ENCODE measurements around the gene CFAP100. TPM values are rescaled to one million over a fixed set of nuclear protein-coding genes. Genes with fewer than 3 reads are reported as not detected.

The CFAP100 gene
- polyA plus RNA-seq, 1 donor: 0.58 TPM

DNA sequence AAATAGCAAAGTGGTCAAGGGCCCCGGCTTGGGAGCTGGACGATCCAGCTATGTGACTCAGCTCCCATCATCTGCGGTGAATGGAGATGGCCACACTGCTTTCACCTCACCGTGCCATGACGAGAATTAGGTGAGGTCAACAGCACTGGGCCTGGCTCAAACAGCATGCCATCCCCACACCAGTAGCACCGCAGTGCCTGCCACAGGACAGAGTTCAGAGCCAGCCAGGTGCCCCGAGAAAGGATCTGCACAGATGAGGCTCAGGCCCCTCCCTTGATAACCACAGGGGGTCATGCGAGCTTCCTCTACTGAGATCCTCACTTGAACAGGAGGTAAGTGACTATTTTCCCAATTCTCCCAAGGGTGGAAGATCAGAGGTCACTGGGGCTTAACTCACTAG, 51.6 kb downstream of the CFAP100 start:
- DNase-seq: no peak

DNA sequence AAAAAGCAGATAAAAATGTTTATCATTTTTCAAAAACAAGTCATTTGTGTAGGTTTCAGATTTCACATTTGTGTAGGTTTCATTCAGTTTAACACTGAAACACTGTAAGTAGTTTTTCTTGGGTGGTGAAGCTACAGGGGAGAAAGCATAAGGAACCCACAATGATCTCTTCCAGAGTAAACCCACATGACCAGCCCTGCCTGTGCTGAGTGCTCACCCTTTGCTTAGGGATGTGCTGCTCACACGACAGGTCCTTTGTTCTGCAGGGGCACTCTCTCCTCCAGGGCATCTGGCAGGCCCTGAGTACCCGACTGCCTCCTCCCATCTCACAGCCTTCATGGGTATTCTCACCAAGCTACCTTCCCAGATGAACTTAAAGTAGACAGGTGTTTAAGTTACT, 52.1 kb downstream of the CFAP100 start:
- no peak for DNase-seq

DNA sequence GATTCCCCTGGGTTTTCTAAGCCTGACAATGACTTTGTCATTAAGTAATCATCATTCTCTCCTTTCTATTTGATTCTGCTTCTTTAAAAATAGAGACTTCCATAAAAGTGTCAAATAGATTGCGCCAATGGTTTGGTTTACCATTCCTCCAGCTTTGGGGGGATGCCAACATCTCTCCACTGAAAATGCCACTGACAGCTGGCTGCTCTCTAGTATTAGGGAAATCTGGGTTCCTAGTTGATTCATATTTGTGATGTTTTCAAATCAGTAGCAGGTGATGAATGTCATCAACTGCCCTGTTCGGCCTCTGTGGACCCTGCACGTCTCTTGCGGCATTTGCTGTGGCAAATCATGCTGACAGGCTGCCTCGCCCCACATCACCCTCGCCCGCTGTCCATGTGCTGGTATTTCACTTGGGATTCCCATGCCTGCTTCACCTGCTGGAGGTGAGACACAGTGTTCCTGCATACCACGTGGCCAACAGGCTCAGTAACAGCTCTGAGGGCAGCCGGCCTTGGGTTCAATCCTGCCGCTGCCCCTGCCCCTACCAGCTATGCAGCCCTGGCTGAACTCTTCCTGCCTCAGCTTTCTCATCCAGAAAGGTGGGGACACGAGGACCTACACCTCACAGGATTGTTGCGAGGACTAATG, 52.9 kb downstream of the CFAP100 start:
- DNase-seq: no peak

DNA sequence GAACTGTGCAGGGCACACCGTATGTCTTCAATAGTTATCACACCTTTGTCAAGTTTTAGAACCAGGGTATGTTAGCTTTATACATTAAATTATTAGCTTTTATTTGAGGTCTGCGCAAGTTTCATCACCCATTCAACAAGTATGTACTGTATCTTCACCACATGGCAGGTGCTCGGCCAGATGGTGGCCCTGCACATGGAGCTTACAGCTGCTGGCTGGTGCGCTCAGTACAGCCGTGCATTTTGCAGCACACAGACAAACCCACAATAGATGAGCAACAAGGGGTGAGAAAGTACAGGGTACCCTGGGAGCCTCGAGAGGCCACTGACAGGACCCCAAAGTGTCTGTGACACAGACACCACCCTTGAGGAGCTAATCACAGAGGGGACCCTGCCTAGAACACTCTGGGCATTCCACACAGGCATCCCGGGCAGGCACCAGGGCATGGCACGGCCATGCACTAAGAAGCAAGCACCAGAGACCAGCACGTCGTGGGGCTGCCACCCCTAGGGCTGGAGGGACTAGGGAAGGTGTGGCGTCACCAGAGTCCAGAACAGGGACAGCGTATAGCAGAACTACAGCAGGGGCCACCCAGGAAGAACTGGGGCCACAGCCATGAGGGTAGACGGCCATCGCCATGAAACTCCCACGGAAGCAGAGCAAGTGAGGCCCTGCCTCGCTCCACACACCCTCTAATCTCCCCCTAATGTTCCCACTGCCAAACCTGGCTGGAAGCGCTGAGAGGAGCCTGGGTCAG, 53.6 kb downstream of the CFAP100 start:
- no peak for DNase-seq

DNA sequence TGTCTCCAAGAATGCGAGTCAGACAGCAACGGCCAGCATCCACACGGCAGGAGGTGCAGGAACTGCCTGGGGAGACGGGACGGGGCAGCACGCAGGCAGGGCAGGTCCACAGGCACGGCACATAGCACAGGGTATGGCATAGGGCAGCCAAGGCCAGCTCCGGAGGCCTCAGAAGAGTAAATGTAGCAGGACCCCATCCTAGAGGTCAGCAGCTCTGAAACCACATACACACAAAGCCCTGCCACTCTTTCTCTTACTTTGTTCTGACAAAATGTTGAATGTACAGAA, 54.1 kb downstream of the CFAP100 start:
- no peak for DNase-seq

DNA sequence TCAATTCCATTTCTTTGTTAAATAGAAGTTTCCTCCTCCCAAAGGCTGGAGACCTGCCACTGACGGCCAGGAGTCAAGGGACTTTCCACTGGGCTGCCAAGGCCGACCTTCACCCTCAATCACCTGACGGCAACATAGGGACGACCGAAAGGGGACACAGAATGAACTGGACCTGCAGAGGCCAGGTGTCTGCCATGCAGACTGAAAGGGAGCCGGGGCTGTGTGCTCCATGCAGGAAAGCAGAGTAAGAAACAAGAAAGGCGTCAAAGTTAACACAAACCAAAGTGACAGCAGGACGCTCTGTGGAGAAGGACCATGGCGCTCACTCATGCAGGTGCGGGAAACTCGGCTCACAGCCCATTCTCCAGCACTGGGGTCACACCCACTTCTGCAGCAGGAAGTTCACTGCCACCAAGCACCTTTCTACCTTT, 54.9 kb downstream of the CFAP100 start:
- no peak for DNase-seq

DNA sequence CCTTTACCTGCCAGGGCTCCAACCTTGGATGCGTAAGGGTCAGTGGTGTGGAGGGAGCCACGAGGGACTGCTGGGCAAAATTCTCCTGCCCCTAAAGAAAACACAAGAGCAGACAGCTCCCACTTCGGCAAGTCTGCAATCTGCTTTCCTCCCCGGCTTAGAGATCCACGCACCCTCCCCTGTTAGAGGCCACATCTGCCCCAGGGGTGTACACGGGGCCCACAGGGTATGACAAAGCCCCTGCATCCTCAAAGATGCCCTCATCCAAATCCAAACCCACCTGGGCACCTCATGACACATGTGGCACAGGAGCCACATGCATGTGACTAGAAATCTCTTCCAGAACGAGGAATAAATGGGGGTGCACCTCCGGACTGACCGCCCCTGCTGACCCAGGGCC, 55.5 kb downstream of the CFAP100 start:
- DNase-seq: no peak

DNA sequence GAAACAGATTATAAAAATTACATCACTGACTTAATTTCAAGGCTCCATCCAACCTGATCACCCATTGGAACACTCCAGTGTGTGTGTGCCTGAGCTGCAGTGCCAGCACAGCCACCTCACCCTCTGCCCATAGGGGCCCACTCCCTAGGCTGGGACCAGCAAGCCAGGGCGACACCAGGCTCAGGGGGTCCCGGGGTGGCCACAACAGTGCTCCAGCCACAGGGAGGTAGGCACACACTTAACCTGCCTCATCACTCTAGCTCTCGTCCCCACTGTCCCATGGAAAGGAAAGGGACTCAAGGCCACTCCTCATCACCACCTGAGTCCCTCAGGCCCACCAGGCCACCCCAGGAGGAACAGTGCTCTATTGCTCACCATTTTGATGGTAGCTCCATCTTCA, 56.0 kb downstream of the CFAP100 start:
- no peak for DNase-seq

DNA sequence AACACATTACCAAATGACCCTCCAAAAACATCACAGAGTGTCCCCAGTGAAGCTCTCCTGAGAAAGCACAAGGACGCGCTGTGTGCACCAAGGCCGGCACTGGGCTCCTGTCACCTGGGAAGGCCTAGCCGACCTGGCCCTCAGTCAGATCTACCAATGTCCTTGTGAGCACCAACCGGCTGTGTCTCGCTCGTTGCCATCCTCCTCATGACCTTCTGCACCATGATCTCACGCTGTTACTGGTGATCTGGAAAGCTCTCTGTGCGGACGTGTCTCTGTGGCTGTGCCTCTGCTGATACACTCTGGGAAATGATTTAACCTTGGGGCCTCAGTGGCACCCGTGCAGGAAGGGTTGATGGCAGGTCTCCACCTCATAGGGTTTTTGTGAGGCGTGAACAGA, 56.8 kb downstream of the CFAP100 start:
- no peak for DNase-seq

DNA sequence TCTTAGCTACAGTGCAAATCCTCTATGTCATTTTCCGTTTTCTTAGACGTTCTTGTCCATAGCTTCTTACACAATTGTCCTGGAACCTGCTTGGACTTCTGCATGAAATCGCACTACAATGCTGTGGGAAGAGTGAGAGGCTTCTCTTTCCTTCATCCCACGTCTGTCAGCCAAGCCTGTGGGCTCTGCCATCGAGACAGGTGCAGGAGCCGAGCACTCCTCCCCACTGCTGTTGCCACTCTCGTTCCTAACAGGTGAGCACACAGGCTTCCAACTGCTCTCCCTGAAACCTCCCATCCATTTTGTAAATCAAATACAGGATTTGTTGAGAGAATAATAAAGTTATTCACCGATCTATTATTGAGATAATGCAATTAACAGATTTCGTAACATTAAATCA, 57.5 kb downstream of the CFAP100 start:
- no peak for DNase-seq

DNA sequence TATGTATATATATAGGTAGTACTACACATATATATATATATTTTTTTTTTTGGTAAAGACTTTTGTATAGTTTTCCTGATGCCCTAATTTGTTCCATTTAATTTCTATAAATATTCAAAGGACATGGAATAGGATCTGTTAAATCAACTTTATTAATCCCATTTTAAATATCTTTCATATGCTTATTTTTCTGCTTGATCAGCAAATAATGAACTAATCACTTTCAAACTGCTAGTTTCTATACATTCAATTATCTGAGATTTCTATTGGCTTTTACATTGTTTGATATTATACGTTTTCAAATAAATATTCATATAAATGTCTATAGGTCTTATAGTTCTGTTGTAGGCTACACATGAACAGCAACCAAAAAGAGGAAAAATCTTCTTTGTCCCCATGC, 59.3 kb downstream of the CFAP100 start:
- no peak for DNase-seq

DNA sequence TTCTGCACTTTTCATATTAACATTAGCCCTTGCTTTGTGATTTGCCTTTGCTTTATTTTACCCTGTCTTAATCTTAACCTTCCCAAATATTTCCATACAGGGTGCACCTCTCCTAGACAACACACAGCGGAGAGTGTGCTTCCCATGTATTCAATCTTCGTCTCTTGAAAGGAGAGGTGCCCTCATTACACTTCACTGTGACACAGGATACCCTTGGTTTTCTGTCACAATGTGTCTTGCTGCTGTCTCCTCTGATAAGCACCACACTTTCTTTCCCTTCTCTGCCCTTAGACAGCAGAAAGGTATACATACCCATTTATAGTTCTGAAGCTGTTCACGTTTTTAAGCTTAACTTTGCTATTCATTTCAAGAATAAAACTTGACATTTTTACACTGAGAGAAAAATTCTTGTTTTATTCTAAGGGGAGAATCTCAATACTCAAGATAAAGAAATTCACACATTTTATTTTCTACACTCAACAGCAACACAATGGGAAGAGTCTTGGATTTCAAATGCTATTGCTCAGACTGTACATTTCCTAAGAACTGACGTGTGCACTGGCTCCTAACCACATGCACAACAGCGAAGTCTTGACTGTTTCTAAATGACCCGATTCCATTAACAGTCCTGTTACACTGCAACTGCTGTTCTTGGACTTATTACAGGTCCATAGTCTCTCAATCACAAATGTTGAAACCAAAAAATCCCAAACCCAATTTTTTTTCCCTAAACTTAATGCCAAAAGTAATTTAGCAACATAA, 59.9 kb downstream of the CFAP100 start:
- DNase-seq: no peak

DNA sequence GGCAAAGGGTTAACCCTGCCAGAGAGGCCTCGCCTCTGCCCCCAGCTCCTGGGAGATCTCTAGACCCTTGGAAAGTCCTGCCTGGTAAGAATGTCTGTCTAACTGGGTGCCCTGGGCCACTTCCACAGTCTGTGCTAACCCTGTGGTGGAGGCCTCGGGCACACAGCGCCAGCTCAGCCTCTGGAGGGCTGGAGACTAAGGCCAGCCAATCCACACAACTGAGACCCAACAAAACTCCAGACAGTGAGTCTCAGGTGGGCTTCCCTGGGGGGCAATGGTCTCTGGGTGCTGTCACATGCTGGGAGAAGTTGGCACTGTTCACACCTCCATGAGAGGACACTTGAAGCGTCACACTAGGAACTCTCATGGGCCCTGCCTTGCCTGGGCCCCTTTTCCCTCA, 61.5 kb downstream of the CFAP100 start:
- no peak for DNase-seq

DNA sequence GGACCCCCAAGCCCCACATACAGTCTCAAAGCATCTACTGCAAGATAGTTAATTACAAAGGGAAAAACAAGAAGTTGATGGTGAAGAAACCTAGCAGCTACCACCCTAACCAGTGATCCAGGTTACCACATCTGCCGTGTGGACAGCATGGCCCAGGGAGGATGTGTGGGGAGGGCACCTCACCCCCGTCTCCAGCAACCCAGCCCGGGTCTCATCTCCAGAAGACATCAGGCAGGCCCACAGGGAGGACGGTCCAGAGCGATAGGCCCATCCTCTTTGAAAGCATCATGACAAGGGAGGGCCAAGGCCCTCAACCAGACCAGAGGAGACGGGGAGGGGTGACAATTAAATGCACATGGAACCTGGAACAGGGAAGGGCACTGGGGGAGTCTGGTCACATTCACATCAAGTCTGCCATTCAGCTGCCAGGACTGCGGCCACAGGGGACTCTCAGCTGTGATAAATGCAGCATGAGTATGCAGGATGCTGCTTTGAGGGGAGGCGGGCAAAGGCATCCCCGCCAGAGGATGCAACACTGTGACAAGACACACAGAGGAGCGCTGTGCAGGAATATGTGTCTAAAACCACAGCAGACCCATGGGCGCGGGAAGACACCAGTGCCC, 62.2 kb downstream of the CFAP100 start:
- no peak for DNase-seq

DNA sequence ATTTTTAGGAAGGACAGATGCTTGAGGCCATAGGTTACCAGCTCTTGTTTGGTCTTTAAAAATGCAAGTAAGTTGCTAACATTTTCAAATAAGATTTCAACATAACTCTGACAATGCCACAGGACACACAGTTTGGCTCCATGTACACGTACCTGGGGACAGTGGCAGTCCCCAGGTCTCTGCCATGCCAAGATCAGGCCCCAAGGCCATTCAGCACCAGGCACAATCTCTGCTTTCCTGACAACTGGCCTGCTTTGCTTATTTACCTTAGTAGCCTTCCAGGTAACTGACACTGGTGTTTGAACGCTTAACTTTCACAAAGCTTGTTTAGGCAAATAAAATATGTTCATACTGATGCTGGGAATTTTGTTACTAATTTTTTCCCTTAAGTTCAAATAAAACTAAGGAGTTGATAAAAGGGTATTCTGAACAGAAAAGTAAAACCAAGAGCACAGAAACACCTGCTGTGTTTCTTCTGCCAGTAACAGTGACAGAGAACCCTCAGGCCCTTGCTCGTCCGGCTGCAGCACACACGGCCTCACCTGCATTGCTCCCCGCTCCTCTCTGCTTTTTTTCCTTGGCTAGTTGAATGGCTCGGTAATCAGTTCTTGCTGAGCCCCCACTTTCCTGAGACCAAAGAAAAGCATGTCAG, 64.5 kb downstream of the CFAP100 start:
- no peak for DNase-seq

DNA sequence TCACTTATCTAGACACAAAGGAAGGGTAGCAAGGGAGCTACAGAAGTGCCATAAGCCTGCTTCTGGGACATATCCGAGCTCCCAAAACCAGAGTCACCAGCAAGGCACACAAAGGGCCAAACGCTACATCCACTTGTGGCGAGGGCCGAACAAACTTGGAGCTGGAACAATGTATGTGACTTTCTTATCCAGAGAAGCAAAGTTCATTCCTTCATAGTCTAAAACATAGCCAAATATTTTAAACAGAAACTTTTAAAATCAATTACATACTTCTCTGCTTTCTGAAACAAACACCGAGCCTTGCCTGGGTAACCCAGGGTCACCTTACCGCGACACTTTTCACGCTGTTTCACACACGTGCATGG, 65.0 kb downstream of the CFAP100 start:
- DNase-seq: no peak

DNA sequence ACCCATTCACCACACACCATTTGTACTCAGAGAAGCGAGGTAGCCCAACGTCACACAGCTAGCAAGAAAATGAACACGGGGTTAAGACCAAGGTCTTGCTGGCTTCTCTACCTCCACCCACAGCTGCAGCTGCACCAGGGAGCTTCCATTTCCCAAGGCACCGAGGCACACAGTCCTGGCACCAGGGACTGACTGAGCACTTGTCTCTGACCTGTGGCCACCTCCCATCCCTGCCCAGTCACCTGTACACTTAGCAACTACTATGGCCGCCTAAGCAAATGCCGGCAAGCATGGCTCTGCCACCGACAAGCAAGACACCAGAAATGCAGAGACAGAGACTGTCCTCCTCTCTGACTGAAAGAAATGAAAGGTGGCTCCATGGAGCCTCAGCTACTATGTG, 65.7 kb downstream of the CFAP100 start:
- no peak for DNase-seq

DNA sequence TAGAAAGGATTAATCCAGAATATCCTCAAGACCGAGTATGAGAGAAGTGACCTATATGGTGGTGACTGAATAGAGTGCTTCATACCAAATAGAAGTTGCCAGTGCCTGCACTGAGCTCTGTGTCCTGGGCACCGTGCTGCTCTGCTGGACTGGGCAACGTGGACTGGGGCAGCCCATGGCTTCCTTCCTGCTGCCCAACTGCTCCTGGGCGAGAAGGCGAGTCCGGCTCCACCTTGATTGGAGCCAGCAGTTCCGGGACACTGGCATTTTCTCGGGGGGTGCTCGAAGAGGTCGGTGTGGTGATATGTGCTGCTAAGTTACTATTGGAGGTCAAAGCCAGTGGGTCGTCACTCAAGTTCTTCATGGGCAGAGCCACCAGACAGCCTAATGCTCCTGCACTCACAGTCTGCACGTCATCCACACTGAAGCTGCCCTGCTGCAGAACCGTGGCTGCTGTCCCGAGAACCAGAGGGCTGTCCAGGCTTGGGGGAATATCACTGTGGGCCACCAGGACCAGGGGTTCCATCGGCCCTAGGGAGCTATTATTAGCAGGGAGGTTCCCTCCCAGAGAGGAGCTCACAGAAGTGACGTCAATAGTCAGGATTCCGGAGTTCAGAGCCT, 66.9 kb downstream of the CFAP100 start:
- no peak for DNase-seq

DNA sequence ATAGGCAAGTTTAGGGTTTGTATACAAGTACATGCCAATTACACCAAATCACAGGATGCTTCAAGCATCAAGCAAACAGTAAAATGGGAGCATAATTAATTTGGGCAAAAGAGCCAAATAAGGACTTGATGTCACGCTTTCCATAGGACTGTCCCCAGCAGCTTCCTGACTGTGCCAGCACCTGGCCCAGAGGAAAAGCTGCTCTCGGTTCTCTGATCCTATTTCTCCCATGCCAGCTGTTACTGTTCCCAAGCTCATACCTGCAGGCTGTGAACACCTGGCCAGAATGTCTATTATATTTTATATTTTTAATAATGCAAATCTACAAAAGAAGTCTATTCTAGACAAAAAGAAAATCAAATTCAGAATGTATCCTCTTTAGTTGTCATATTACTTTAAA, 68.8 kb downstream of the CFAP100 start:
- no peak for DNase-seq

DNA sequence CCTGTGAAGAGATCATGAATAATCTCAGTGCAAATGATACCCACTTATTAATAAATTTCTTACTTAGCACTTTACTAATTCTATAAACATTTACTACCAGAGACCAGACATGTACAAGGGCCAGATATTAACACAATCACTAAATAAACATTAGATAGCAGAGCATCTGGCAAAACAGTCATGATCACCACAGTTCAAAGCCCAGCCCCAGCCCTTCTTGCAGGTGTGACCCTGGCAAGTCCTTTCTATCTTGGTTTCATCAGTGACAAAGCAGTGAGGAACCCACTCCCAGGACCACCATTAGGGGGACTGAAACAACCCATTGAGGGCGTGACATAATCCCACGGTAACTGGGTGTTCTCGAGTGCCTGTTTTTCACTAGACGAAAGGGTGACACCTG, 69.4 kb downstream of the CFAP100 start:
- DNase-seq: no peak

DNA sequence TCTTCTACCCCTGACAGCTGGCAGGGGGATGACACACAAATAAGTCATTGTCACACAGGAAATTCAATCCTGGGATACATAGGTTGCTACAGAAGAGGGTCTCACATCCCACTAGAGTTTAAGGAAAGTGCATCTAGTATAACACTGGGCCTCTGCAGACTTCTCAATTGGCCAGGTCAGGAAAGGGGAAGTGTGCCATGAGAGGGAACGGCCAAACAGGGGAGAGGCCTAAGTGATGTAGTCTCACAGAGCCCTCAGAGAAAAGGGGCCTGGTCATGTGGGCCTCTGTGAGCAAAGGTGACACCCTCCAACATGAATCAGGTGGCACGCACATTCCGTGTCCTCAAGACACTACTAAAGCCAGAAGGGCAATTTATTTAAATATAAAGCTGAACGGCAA, 69.8 kb downstream of the CFAP100 start:
- DNase-seq: no peak

DNA sequence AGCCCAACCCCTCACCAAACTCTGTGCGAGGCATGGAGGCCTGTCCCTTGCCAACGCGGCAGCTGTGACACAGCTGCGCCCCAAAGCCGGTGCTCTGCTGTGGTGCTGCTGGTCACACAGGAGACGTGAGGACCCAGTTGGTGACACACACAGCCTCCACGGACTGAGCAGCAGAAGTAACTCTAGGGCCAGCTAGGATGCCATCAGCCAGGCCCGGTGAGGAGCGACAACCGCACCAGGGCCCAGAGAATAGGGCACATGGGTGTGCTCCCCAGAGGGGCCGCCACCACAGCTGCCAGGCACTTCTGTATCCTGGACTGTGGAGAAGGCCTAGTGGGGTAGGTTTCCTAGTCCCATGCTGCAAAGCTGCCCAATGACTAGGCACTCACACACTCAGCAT, 70.3 kb downstream of the CFAP100 start:
- DNase-seq: no peak

Measured in hindlimb muscle (tissue), 1 donor.